ENCODE measurements around the gene LMTK2. TPM values are rescaled to one million over a fixed set of nuclear protein-coding genes. Genes with fewer than 3 reads are reported as not detected.

The LMTK2 gene
- total RNA-seq, 1 donor from 2014 or later, result 19.2 TPM

DNA sequence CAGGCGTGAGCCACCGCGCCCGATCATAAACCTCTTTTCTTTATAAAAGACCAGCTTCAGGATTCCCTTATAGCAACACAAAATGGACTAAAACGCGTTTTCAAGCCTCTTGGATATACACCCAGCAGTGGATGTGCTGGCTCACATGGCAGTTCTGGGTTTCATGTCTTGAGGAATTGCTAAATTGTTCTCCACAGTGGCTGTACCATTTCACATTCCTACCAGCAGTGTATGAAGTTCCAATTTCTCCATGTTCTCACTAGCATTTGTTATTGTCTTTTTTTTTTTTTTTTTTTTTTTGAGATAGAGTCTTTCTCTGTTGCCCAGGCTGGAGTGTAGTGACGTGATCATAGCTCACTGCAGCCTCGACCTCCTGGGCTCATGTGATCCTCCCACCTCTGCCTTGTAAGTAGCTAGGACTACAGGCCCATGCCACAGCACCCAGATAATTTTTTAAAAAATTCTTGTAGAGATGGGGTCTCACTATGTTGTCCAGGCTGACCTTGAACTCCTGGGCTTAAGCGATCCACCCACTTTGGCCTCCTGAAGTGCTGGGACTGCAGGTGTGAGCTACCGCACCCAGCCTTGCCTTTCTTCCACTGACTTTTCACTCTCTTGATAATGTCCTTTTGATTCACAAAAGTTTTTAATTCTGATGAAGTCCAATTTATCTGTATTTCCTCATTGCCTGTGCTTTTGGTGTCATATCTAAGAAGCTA, 127.9 kb downstream of the LMTK2 start:
- TF ChIP-seq, protein P1, sequence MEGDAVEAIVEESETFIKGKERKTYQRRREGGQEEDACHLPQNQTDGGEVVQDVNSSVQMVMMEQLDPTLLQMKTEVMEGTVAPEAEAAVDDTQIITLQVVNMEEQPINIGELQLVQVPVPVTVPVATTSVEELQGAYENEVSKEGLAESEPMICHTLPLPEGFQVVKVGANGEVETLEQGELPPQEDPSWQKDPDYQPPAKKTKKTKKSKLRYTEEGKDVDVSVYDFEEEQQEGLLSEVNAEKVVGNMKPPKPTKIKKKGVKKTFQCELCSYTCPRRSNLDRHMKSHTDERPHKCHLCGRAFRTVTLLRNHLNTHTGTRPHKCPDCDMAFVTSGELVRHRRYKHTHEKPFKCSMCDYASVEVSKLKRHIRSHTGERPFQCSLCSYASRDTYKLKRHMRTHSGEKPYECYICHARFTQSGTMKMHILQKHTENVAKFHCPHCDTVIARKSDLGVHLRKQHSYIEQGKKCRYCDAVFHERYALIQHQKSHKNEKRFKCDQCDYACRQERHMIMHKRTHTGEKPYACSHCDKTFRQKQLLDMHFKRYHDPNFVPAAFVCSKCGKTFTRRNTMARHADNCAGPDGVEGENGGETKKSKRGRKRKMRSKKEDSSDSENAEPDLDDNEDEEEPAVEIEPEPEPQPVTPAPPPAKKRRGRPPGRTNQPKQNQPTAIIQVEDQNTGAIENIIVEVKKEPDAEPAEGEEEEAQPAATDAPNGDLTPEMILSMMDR (conservative IDR thresholded peaks at IDR 0.05), result no peak
- Mint-ChIP-seq H3K36me3 (ENCODE audit: low read depth) (peaks cover 2% of the 10 kb centered on the region), H3K4me3 (no peak overlapping the region), H3K27ac (ENCODE audit: unreplicated experiment) (no peak overlapping the region), H3K9me3 (no peaks in the 10 kb centered on the region), H3K4me1 (no peaks in the 10 kb centered on the region), H3K27me3 (ENCODE audit: low read depth) (no peaks in the 10 kb centered on the region)
- no peak for DNase-seq (ENCODE audit: low read depth, low spot score)

DNA sequence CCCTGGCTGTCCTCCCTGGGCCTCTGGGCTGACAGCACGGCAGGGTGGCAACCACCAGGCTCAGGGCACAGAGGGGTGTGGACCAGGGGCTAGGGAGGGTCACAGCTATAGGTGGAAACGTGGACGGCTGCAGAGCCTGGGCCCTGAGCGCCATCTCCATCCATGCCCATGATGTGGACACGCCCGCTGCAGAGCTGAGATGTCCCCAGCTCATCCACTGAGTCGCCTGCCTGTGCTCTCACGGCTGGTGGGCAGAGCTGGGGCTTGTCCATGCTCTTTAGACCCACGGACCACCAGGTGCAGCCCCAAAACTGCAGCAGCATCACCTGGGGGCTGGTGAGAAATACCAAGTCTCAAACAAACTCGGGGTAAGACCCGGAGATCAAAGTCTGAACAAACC, 129.2 kb downstream of the LMTK2 start:
- peaks cover 2% of the 10 kb centered on the region for H3K36me3 Mint-ChIP-seq (ENCODE audit: low read depth)
- H3K4me3 Mint-ChIP-seq, result no peak overlapping the region
- H3K4me1 Mint-ChIP-seq, result no peaks in the 10 kb centered on the region
- no peak overlapping the region for H3K27ac Mint-ChIP-seq (ENCODE audit: unreplicated experiment)
- H3K27me3 Mint-ChIP-seq (ENCODE audit: low read depth), result no peaks in the 10 kb centered on the region
- H3K9me3 Mint-ChIP-seq, result no peaks in the 10 kb centered on the region
- TF ChIP-seq, protein P1 (conservative IDR thresholded peaks at IDR 0.05), result no peak
- no peak for DNase-seq (ENCODE audit: low read depth, low spot score)

DNA sequence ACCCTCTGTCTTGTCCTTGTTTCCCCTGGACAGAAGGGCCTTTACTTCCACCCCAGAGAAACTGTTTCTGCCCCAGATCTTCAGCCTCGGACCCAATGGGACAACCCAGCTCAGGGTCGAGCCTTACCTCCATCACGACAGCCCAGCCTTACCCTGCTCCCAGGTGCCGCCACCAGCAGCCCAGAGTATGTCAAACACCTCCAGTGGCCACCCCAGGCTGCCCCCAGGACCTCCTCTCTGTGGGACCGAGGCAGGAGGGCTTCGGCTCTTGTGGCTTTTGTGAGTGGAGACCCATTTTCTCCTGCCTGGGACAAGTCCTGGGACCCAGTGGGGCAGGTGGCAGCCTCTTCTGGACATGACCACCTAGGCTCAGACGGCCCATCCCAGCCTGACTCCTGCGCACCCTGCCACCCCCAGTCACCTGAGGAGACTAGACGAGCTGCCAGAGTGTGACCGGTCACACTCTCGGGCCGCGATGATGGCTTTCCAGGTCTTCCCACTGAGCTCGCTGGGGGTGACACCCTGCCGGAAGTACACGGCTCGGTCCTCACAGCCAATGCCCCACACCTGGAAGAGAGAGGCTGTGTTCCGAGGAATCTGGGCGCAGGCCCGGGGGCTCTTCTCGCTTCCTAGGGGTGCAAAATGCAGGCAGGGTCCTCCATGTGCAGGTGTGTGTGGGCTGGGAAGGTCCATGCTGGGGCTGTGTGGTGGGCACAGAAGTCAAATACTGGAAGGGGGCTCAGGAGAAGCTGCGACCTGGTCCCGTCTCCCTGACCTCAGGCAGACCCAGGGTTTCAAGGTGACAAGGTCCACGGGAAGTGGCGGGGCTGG, 129.9 kb downstream of the LMTK2 start:
- Mint-ChIP-seq H3K9me3 (no peaks in the 10 kb centered on the region), H3K27ac (ENCODE audit: unreplicated experiment) (no peak overlapping the region), H3K4me1 (peaks cover 4% of the 10 kb centered on the region), H3K36me3 (ENCODE audit: low read depth) (peaks cover 5% of the 10 kb centered on the region), H3K27me3 (ENCODE audit: low read depth) (no peaks in the 10 kb centered on the region), H3K4me3 (no peak overlapping the region)
- no peak for DNase-seq (ENCODE audit: low read depth, low spot score)
- TF ChIP-seq, protein P1 (conservative IDR thresholded peaks at IDR 0.05), result no peak

DNA sequence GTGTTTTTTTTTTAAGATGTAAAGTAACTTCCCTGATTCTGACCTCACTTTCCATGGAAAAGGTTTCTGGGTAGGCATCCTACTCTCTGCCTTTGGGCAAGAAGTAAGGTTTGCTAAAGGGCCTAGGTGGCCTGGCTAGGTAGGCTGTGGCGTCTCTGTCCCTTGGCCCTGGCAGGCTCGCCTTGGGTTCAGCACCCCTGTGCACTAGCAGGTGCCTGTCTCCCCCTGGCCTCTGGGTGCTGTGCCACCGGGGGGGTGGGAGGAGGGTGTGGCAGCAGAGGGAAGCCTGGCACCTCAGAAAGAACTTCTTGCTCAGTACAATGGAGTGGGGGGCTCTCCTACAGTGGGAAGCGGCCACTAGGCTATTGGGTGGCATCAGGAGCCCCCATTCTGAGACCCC, 131.4 kb downstream of the LMTK2 start:
- H3K4me1 Mint-ChIP-seq, result peaks cover 5% of the 10 kb centered on the region
- TF ChIP-seq, protein P1 (conservative IDR thresholded peaks at IDR 0.05), result no peak
- H3K4me3 Mint-ChIP-seq, result no peak overlapping the region
- no peak for DNase-seq (ENCODE audit: low read depth, low spot score)
- H3K36me3 Mint-ChIP-seq (ENCODE audit: low read depth), result peaks cover 5% of the 10 kb centered on the region
- no peaks in the 10 kb centered on the region for H3K27me3 Mint-ChIP-seq (ENCODE audit: low read depth)
- no peak overlapping the region for H3K27ac Mint-ChIP-seq (ENCODE audit: unreplicated experiment)
- H3K9me3 Mint-ChIP-seq, result no peaks in the 10 kb centered on the region

DNA sequence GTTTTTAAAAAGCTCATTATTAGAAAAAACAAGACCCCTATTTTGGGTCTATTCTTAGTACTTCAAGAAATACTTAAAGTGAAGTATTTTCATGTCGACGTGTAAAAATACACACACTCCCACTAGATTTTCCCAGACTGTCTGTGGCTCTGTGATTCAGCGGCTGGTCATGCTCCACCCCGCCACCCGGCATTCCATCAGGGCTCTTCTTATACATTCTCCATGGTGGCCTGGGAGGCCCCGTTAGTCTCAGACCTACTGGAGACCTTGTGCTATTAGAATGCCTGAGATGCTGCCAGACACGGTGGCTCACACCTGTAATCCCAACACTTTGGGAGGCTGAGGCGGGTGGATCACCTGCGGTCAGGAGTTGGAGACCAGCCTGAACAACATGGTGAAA, 132.3 kb downstream of the LMTK2 start:
- TF ChIP-seq, protein P1 (conservative IDR thresholded peaks at IDR 0.05), result no peak
- Mint-ChIP-seq H3K4me1 (peaks cover 5% of the 10 kb centered on the region), H3K4me3 (no peak overlapping the region), H3K27me3 (ENCODE audit: low read depth) (no peaks in the 10 kb centered on the region), H3K9me3 (no peaks in the 10 kb centered on the region), H3K27ac (ENCODE audit: unreplicated experiment) (peak overlapping the region; percentile 12), H3K36me3 (ENCODE audit: low read depth) (peaks cover 5% of the 10 kb centered on the region)
- no peak for DNase-seq (ENCODE audit: low read depth, low spot score)
